Measurements from ENCODE around the gene ITGA1.
A peak's percentile ranks its signal among the peaks of the same experiment; 100 is the strongest.

Gene ITGA1

GRCh38 chr5:52985306-52985705 lies 197.6 kb downstream of the ITGA1 start:
- H3K27ac ChIP-seq (ENCODE audit: low read depth, low read length): no peak overlapping the region
- H3K4me1 ChIP-seq (ENCODE audit: control insufficient read depth, insufficient read depth, low read length): peaks cover 3% of the 10 kb centered on the region; the same call in 1 of the 2 replicates
- H3K4me3 ChIP-seq (ENCODE audit: low read depth, low read length): no peak overlapping the region
- no peak overlapping the region for H3K9ac ChIP-seq (ENCODE audit: low read depth, low read length)
- no peaks in the 10 kb centered on the region for H3K36me3 ChIP-seq (ENCODE audit: control insufficient read depth, insufficient read depth, low read length)
- no peaks in the 10 kb centered on the region for H3K9me3 ChIP-seq (ENCODE audit: control insufficient read depth, insufficient read depth, low read length)
- peaks cover 19% of the 10 kb centered on the region for H3K27me3 ChIP-seq (ENCODE audit: control insufficient read depth, insufficient read depth, low read length)

- H3K36me3 ChIP-seq (ENCODE audit: control insufficient read depth, insufficient read depth, low read length): 0 out of 2 replicates have a peak, but pooled peaks cover 3% of the 10 kb centered on the region
- no peaks in the 10 kb centered on the region for H3K9me3 ChIP-seq (ENCODE audit: control insufficient read depth, insufficient read depth, low read length)
- H3K27me3 ChIP-seq (ENCODE audit: control insufficient read depth, insufficient read depth, low read length): peaks cover 19% of the 10 kb centered on the region
- H3K4me3 ChIP-seq (ENCODE audit: low read depth, low read length): no peak overlapping the region
- peaks cover 6% of the 10 kb centered on the region; the same call in 1 of the 2 replicates for H3K4me1 ChIP-seq (ENCODE audit: control insufficient read depth, insufficient read depth, low read length)
- no peak overlapping the region for H3K9ac ChIP-seq (ENCODE audit: low read depth, low read length)
- no peak overlapping the region for H3K27ac ChIP-seq (ENCODE audit: low read depth, low read length)
These were observed 200.1 kb downstream of the ITGA1 start for GRCh38 chr5:52987711-52988331.

DNA sequence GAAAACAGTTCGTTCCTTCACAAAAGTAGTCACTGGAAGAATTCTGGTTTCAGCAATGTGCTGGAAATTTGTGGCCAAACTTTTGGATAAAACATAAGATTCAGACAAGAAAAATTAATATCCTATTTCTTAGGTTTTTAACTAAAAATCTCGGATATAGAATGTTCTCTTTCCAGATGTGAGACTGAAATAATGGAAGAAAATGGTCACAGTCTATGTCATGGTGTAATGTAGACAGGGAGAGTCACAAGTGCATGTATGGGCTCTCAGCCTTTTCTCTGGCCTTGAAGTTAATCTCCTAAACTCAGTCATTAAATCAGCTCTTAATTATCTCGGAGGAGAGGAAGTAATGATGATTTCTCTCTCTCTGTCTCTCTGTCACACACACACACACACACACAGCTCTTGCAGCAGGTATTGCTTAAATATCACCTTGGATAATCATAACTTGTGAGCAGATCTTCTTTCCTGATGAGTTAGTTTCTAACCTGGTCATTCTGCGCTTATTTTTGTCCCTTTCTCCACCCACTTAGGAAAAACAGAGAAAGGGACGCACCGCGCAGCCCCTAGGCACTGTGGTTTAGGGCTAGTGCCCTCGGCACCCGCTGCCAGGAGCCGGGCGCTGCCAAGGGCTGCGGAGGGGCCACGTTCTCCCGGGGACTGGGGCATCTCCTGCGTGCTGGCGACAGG lies 200.8 kb downstream of the ITGA1 start:
- H3K27me3 ChIP-seq (ENCODE audit: control insufficient read depth, insufficient read depth, low read length): peaks cover 19% of the 10 kb centered on the region
- no peak overlapping the region for H3K9ac ChIP-seq (ENCODE audit: low read depth, low read length)
- peaks cover 6% of the 10 kb centered on the region; the same call in 1 of the 2 replicates for H3K4me1 ChIP-seq (ENCODE audit: control insufficient read depth, insufficient read depth, low read length)
- 0 out of 2 replicates have a peak, but pooled peaks cover 4% of the 10 kb centered on the region for H3K36me3 ChIP-seq (ENCODE audit: control insufficient read depth, insufficient read depth, low read length)
- H3K27ac ChIP-seq (ENCODE audit: low read depth, low read length): no peak overlapping the region
- no peaks in the 10 kb centered on the region for H3K9me3 ChIP-seq (ENCODE audit: control insufficient read depth, insufficient read depth, low read length)
- H3K4me3 ChIP-seq (ENCODE audit: low read depth, low read length): peak overlapping the region; percentile 92

GRCh38 chr5:52989025-52989780 lies 201.5 kb downstream of the ITGA1 start, which contains the start of gene ITGA2:
ITGA2 (plus strand) TSS chr5:52989352; CDS start chr5:52989469, 117 bp downstream.
- peak within 1 kb of the TSS; percentile 58 for H3K9ac ChIP-seq (ENCODE audit: low read depth, low read length)
- peak within 1 kb of the TSS; percentile 15 for H3K27ac ChIP-seq (ENCODE audit: low read depth, low read length)
- peak within 1 kb of the TSS; percentile 92 for H3K4me3 ChIP-seq (ENCODE audit: low read depth, low read length)
- 0 out of 2 replicates have a peak, but pooled peaks cover 4% of the 10 kb centered on the region for H3K36me3 ChIP-seq (ENCODE audit: control insufficient read depth, insufficient read depth, low read length)
- H3K4me1 ChIP-seq (ENCODE audit: control insufficient read depth, insufficient read depth, low read length): peaks cover 6% of the 10 kb centered on the region; the same call in 1 of the 2 replicates
- peaks cover 19% of the 10 kb centered on the region for H3K27me3 ChIP-seq (ENCODE audit: control insufficient read depth, insufficient read depth, low read length)
- no peaks in the 10 kb centered on the region for H3K9me3 ChIP-seq (ENCODE audit: control insufficient read depth, insufficient read depth, low read length)

- peaks cover 6% of the 10 kb centered on the region; the same call in 1 of the 2 replicates for H3K4me1 ChIP-seq (ENCODE audit: control insufficient read depth, insufficient read depth, low read length)
- H3K9ac ChIP-seq (ENCODE audit: low read depth, low read length): peak overlapping the region; percentile 58
- H3K27ac ChIP-seq (ENCODE audit: low read depth, low read length): peak overlapping the region; percentile 15
- H3K4me3 ChIP-seq (ENCODE audit: low read depth, low read length): peak overlapping the region; percentile 92
- 0 out of 2 replicates have a peak, but pooled peaks cover 4% of the 10 kb centered on the region for H3K36me3 ChIP-seq (ENCODE audit: control insufficient read depth, insufficient read depth, low read length)
- H3K27me3 ChIP-seq (ENCODE audit: control insufficient read depth, insufficient read depth, low read length): peaks cover 19% of the 10 kb centered on the region
- H3K9me3 ChIP-seq (ENCODE audit: control insufficient read depth, insufficient read depth, low read length): no peaks in the 10 kb centered on the region
These were observed 202.2 kb downstream of the ITGA1 start for GRCh38 chr5:52989781-52990527.

GRCh38 chr5:52990528-52990925 lies 202.8 kb downstream of the ITGA1 start:
- peak overlapping the region; percentile 92 for H3K4me3 ChIP-seq (ENCODE audit: low read depth, low read length)
- H3K9me3 ChIP-seq (ENCODE audit: control insufficient read depth, insufficient read depth, low read length): no peaks in the 10 kb centered on the region
- H3K27me3 ChIP-seq (ENCODE audit: control insufficient read depth, insufficient read depth, low read length): peaks cover 19% of the 10 kb centered on the region
- no peak overlapping the region for H3K9ac ChIP-seq (ENCODE audit: low read depth, low read length)
- no peak overlapping the region for H3K27ac ChIP-seq (ENCODE audit: low read depth, low read length)
- H3K4me1 ChIP-seq (ENCODE audit: control insufficient read depth, insufficient read depth, low read length): peaks cover 6% of the 10 kb centered on the region; the same call in 1 of the 2 replicates
- 0 out of 2 replicates have a peak, but pooled peaks cover 4% of the 10 kb centered on the region for H3K36me3 ChIP-seq (ENCODE audit: control insufficient read depth, insufficient read depth, low read length)

DNA sequence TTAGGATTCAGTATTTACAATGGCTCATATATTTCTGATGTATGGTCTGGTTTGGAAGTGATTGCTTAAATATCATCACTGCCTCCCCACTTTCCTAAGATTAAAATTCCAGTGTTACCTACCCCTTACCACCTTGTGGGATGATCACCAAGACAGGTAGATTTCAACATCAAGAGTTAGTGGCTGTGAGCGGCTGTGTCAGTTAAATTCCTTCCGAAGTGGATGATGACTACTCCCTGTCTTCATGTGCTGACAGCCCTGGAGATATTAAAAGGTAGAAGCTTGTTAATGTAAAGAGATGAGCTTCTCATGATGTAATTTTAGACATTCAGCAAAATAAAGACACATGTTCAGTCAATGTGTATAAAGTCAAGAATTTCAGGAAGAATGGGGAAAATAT lies 205.7 kb downstream of the ITGA1 start:
- H3K27me3 ChIP-seq (ENCODE audit: control insufficient read depth, insufficient read depth, low read length): peaks cover 9% of the 10 kb centered on the region
- H3K9me3 ChIP-seq (ENCODE audit: control insufficient read depth, insufficient read depth, low read length): no peaks in the 10 kb centered on the region
- H3K27ac ChIP-seq (ENCODE audit: low read depth, low read length): no peak overlapping the region
- H3K36me3 ChIP-seq (ENCODE audit: control insufficient read depth, insufficient read depth, low read length): 0 out of 2 replicates have a peak, but pooled peaks cover 4% of the 10 kb centered on the region
- H3K4me3 ChIP-seq (ENCODE audit: low read depth, low read length): no peak overlapping the region
- no peak overlapping the region for H3K9ac ChIP-seq (ENCODE audit: low read depth, low read length)
- H3K4me1 ChIP-seq (ENCODE audit: control insufficient read depth, insufficient read depth, low read length): peaks cover 6% of the 10 kb centered on the region; the same call in 1 of the 2 replicates

GRCh38 chr5:52994266-52994665 lies 206.6 kb downstream of the ITGA1 start:
- Histone ChIP-seq H3K9me3 (ENCODE audit: control insufficient read depth, insufficient read depth, low read length) (no peaks in the 10 kb centered on the region), H3K36me3 (ENCODE audit: control insufficient read depth, insufficient read depth, low read length) (0 out of 2 replicates have a peak, but pooled peaks cover 4% of the 10 kb centered on the region), H3K27me3 (ENCODE audit: control insufficient read depth, insufficient read depth, low read length) (peaks cover 4% of the 10 kb centered on the region; the same call in 1 of the 2 replicates), H3K9ac (ENCODE audit: low read depth, low read length) (no peak overlapping the region), H3K4me1 (ENCODE audit: control insufficient read depth, insufficient read depth, low read length) (peaks cover 6% of the 10 kb centered on the region; the same call in 1 of the 2 replicates), H3K4me3 (ENCODE audit: low read depth, low read length) (no peak overlapping the region), H3K27ac (ENCODE audit: low read depth, low read length) (no peak overlapping the region)

- peaks cover 6% of the 10 kb centered on the region; the same call in 1 of the 2 replicates for H3K4me1 ChIP-seq (ENCODE audit: control insufficient read depth, insufficient read depth, low read length)
- no peaks in the 10 kb centered on the region for H3K9me3 ChIP-seq (ENCODE audit: control insufficient read depth, insufficient read depth, low read length)
- no peak overlapping the region for H3K9ac ChIP-seq (ENCODE audit: low read depth, low read length)
- 0 out of 2 replicates have a peak, but pooled peaks cover 4% of the 10 kb centered on the region for H3K36me3 ChIP-seq (ENCODE audit: control insufficient read depth, insufficient read depth, low read length)
- no peak overlapping the region for H3K4me3 ChIP-seq (ENCODE audit: low read depth, low read length)
- H3K27ac ChIP-seq (ENCODE audit: low read depth, low read length): no peak overlapping the region
- no peaks in the 10 kb centered on the region for H3K27me3 ChIP-seq (ENCODE audit: control insufficient read depth, insufficient read depth, low read length)
These were observed 207.4 kb downstream of the ITGA1 start for GRCh38 chr5:52995095-52995494.

DNA sequence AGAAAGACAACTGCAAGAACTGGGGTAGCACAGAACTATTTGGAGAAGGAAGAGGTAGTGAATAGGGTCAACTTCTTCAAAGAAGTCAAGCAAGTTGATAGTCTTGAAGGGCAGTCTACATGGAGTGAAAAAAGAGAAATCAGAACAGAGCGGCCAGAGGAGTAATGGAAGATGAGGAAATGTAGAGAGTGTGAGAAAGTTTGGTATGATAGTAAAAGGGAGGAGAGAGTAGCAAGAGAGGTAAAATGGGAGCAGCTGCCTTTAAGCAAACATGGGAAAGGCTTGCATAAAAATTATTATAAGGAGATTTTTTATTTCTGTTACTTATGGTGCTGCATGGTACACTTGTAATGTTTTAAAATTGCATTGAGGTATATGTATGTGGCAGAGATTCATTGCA lies 208.2 kb downstream of the ITGA1 start:
- Histone ChIP-seq H3K9ac (ENCODE audit: low read depth, low read length) (no peak overlapping the region), H3K4me1 (ENCODE audit: control insufficient read depth, insufficient read depth, low read length) (no peaks in the 10 kb centered on the region), H3K4me3 (ENCODE audit: low read depth, low read length) (no peak overlapping the region), H3K27ac (ENCODE audit: low read depth, low read length) (no peak overlapping the region), H3K36me3 (ENCODE audit: control insufficient read depth, insufficient read depth, low read length) (0 out of 2 replicates have a peak, but pooled peaks cover 4% of the 10 kb centered on the region), H3K9me3 (ENCODE audit: control insufficient read depth, insufficient read depth, low read length) (no peaks in the 10 kb centered on the region), H3K27me3 (ENCODE audit: control insufficient read depth, insufficient read depth, low read length) (no peaks in the 10 kb centered on the region)

Data from HUES48 (cell line).